ENCODE data around the gene PRIM2.
"Not testable (repeated sequence)": the region's sequence is repeated elsewhere in the genome, so short reads cannot be mapped to it uniquely, and the experiment has no call there.

DNA sequence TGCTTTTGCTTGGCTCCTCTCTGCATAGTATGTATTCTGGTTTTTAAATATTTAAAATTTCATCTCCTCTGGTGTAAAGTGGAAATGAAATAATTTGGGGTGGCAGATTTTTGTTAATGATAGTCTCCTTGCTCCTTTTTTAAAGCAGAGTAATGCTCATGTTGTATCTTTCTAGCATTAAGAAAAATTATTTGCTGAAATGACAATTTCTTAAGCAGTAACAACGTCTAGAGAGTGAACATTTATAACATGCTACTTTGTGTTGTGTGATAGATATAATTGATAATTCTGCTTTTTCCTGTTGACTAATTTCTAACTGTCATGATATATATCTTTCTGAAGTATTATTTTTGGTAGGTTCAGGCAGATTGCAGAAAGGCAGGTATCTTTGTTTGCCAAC lies 127.4 kb downstream of the PRIM2 start:
- not testable (repeated sequence) for TF ChIP-seq SIN3A (IDR thresholded peaks at IDR 0.05; ENCODE audit: borderline replicate concordance in 2 of 2, control insufficient read depth in 1 of 2, low read depth in 2 of 2, low read length in 2 of 2); POU5F1 (IDR thresholded peaks at IDR 0.05; ENCODE audit: borderline replicate concordance, low read depth, low read length, partially characterized antibody); FOXJ3 (CRISPR knock-in tag; IDR thresholded peaks at IDR 0.05); TAF1 (IDR thresholded peaks at IDR 0.05; ENCODE audit: control insufficient read depth, extremely low read depth, insufficient read depth, low read length, severe bottlenecking); NELFE (IDR thresholded peaks at IDR 0.05; ENCODE audit: insufficient read depth, insufficient read length); ERF (CRISPR knock-in tag; IDR thresholded peaks at IDR 0.05); EP300 (IDR thresholded peaks at IDR 0.05; ENCODE audit: low read length); POLR2AphosphoS5 (IDR thresholded peaks at IDR 0.05; ENCODE audit: control insufficient read depth, insufficient read depth, low read depth, low read length); NFIC (IDR thresholded peaks at IDR 0.05); FOSL1 (tag; conservative IDR thresholded peaks at IDR 0.05); EZH2 (IDR thresholded peaks at IDR 0.05; ENCODE audit: borderline replicate concordance, low read depth, low read length)
- TF ChIP-seq, protein P1, sequence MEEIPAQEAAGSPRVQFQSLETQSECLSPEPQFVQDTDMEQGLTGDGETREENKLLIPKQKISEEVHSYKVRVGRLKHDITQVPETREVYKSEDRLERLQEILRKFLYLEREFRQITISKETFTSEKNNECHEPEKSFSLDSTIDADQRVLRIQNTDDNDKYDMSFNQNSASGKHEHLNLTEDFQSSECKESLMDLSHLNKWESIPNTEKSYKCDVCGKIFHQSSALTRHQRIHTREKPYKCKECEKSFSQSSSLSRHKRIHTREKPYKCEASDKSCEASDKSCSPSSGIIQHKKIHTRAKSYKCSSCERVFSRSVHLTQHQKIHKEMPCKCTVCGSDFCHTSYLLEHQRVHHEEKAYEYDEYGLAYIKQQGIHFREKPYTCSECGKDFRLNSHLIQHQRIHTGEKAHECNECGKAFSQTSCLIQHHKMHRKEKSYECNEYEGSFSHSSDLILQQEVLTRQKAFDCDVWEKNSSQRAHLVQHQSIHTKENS (CRISPR knock-in tag; IDR thresholded peaks at IDR 0.05) = not testable (repeated sequence)
- TF ChIP-seq, protein P2, sequence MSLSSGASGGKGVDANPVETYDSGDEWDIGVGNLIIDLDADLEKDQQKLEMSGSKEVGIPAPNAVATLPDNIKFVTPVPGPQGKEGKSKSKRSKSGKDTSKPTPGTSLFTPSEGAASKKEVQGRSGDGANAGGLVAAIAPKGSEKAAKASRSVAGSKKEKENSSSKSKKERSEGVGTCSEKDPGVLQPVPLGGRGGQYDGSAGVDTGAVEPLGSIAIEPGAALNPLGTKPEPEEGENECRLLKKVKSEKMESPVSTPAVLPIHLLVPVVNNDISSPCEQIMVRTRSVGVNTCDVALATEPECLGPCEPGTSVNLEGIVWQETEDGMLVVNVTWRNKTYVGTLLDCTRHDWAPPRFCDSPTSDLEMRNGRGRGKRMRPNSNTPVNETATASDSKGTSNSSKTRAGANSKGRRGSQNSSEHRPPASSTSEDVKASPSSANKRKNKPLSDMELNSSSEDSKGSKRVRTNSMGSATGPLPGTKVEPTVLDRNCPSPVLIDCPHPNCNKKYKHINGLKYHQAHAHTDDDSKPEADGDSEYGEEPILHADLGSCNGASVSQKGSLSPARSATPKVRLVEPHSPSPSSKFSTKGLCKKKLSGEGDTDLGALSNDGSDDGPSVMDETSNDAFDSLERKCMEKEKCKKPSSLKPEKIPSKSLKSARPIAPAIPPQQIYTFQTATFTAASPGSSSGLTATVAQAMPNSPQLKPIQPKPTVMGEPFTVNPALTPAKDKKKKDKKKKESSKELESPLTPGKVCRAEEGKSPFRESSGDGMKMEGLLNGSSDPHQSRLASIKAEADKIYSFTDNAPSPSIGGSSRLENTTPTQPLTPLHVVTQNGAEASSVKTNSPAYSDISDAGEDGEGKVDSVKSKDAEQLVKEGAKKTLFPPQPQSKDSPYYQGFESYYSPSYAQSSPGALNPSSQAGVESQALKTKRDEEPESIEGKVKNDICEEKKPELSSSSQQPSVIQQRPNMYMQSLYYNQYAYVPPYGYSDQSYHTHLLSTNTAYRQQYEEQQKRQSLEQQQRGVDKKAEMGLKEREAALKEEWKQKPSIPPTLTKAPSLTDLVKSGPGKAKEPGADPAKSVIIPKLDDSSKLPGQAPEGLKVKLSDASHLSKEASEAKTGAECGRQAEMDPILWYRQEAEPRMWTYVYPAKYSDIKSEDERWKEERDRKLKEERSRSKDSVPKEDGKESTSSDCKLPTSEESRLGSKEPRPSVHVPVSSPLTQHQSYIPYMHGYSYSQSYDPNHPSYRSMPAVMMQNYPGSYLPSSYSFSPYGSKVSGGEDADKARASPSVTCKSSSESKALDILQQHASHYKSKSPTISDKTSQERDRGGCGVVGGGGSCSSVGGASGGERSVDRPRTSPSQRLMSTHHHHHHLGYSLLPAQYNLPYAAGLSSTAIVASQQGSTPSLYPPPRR (CRISPR knock-in tag; IDR thresholded peaks at IDR 0.05; ENCODE audit: borderline replicate concordance) = not testable (repeated sequence)
- TF ChIP-seq, protein P3, sequence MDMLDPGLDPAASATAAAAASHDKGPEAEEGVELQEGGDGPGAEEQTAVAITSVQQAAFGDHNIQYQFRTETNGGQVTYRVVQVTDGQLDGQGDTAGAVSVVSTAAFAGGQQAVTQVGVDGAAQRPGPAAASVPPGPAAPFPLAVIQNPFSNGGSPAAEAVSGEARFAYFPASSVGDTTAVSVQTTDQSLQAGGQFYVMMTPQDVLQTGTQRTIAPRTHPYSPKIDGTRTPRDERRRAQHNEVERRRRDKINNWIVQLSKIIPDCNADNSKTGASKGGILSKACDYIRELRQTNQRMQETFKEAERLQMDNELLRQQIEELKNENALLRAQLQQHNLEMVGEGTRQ (CRISPR knock-in tag; IDR thresholded peaks at IDR 0.05) = not testable (repeated sequence)
